Nephron progenitor cell (in vitro differentiated cells): ENCODE data around the gene ASB13.

Source experiments
- DNase-seq: peaks from one replicate; pipeline ENCODE4 v3.0.0; 2021
- H3K27ac Mint-ChIP-seq: 2 replicates; pipeline ENCODE4 v1.8.0; 2021; ENCODE audit warnings: mild to moderate bottlenecking, moderate library complexity, mixed read lengths
- H3K27me3 Mint-ChIP-seq: 2 replicates; pipeline ENCODE4 v1.8.0; 2021; ENCODE audit warnings: mild to moderate bottlenecking, low read depth, mixed read lengths; ENCODE audit not compliant: poor library complexity
- H3K36me3 Mint-ChIP-seq: 2 replicates; pipeline ENCODE4 v1.8.0; 2021; ENCODE audit warnings: low read depth, mixed read lengths
- H3K4me1 Mint-ChIP-seq: 2 replicates; pipeline ENCODE4 v1.8.0; 2021; ENCODE audit warnings: mixed read lengths
- H3K4me3 Mint-ChIP-seq: 2 replicates; pipeline ENCODE4 v1.8.0; 2021; ENCODE audit warnings: mild to moderate bottlenecking, moderate library complexity, mixed read lengths
- H3K9me3 Mint-ChIP-seq: 2 replicates; pipeline ENCODE4 v1.8.0; 2021; ENCODE audit warnings: mild to moderate bottlenecking, moderate library complexity, mixed read lengths
- CTCF ChIP-seq: fragments of 200-600 bp; sonication (generic); IDR thresholded peaks from 2 replicates; pipeline ENCODE4 v1.5.0; 2021; ENCODE audit warnings: antibody characterized with exemption

Gene ASB13

GRCh38 chr10:5666841-5667630, 641 bp upstream of the ASB13 start:
- peaks cover under 1% of the 10 kb centered on the region for H3K9me3 Mint-ChIP-seq
- peaks cover 38% of the 10 kb centered on the region for H3K4me1 Mint-ChIP-seq
- H3K27me3 Mint-ChIP-seq = peaks cover 40% of the 10 kb centered on the region
- TF ChIP-seq CTCF = no peak
- peak overlapping the region; percentile 92 for H3K4me3 Mint-ChIP-seq
- no peaks in the 10 kb centered on the region for H3K36me3 Mint-ChIP-seq
- DNase-seq = no peak
- no peak overlapping the region for H3K27ac Mint-ChIP-seq

- TF ChIP-seq CTCF = no peak
- no peak overlapping the region for H3K27ac Mint-ChIP-seq
Observed at GRCh38 chr10:5665373-5666007, 905 bp downstream of the ASB13 start.

DNA sequence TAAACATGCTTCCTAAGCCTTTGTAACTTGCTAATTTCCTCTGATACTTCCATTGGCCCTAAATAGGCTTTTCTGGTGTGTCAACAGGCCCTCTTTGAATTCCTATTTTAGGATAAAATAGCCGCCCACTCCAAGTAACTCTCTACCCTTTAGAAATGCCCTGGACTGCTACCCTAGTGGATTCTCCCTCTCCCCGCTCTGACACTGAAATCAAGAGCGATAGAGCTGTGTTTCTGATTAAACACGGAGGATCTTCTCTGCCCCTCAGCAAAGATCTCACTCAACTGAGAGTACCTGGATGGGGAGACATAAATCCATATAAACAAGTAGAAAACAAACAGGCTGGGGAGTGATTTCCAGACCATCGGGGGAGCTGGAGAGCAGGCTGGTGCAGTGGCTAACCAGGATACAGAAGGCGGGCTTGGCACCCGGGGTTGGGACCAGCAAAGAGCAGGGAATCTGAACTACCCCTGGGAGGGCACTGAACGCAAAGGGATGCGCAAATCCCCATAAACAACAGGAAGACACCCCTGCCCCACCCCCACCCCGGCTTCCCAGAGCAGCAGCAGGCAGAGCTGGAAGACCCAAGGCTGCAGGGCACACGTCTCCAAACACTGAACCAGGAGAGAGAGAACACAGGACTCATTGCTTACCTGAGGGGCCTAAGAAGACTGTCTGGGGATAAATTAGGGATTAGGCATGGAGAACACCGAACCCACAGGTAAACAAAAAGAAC, 2.5 kb downstream of the ASB13 start:
- Mint-ChIP-seq H3K27ac (peak overlapping the region; percentile 2), H3K4me1 (peaks cover 69% of the 10 kb centered on the region), H3K4me3 (peak overlapping the region; percentile 61), H3K27me3 (peaks cover 20% of the 10 kb centered on the region), H3K9me3 (no peaks in the 10 kb centered on the region), H3K36me3 (no peaks in the 10 kb centered on the region)
- TF ChIP-seq CTCF = no peak
- peak; percentile 33 for DNase-seq

More at GRCh38 chr10:5665373-5666007, 905 bp downstream of the ASB13 start:
- peaks cover 31% of the 10 kb centered on the region for H3K27me3 Mint-ChIP-seq
- no peaks in the 10 kb centered on the region for H3K9me3 Mint-ChIP-seq
- H3K4me1 Mint-ChIP-seq = peaks cover 53% of the 10 kb centered on the region
- peak overlapping the region; percentile 85 for H3K4me3 Mint-ChIP-seq
- DNase-seq = no peak
- no peaks in the 10 kb centered on the region for H3K36me3 Mint-ChIP-seq

DNA sequence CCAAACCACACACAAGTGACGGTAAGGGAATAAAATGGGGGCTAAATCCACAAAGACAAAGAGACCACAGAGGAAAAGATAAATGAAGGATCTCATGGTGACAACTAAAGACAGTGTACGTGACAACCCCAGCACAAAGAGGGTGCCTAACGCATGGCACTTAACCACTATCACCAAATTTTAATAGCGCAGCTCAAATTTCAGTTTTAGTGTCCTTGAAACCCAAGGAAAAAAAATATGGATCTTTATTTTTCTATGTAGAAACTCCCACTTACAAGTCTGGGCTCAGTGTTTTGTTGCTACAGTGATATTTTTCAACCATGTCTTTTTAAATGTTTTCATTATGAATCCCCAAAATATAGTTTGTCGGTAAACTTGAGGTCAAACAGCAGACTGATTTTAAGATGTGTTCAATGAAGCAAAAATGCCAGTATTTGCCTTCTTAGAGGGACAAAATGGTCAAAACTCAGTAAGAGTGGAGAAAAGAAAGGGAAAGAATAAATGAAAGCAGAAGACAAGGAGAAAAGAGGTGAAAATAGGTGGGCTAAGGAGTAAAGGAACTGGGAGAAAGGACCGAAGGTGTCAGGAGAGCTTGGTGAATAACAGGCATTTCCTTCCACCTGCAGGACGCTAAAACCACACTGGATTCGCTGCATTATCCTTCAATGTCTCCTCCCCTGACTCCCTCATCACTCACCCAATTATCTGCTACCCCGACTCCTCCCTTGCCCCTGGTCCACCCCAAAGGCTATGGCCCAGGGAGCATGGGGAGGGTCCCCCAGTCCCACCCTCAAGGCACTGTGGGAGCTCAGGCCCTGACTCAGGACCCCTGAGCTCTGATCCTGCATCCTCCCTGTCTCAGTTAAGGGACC, 3.5 kb downstream of the ASB13 start:
- no peak for DNase-seq
- H3K4me3 Mint-ChIP-seq = no peak overlapping the region
- peak overlapping the region; percentile 8 for H3K27ac Mint-ChIP-seq
- no peaks in the 10 kb centered on the region for H3K36me3 Mint-ChIP-seq
- H3K9me3 Mint-ChIP-seq = no peaks in the 10 kb centered on the region
- no peak for TF ChIP-seq CTCF
- peaks cover 78% of the 10 kb centered on the region for H3K4me1 Mint-ChIP-seq
- peaks cover 12% of the 10 kb centered on the region for H3K27me3 Mint-ChIP-seq

DNA sequence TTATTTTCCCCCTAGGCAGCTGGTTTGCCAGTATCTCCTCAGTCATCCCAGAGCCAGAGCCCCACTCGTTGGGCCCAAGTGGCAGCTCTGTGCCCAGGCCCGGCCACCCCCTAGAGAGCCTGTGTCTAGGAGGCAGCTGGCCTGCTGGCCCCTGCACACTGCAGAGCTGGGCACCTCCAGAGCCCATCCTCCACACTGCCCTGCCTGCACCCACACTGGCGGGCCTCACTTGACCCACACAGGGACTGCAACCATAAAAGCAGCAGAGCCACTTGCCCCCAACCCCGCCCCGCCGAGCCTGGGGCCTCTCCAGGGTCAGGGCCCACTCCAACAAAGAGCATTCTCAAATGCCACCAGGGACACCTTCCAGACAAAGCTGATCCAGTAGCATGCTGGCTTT, 5.4 kb downstream of the ASB13 start:
- Mint-ChIP-seq H3K4me1 (peaks cover 82% of the 10 kb centered on the region), H3K4me3 (no peak overlapping the region), H3K36me3 (no peaks in the 10 kb centered on the region), H3K27me3 (peaks cover 4% of the 10 kb centered on the region), H3K9me3 (no peaks in the 10 kb centered on the region), H3K27ac (no peak overlapping the region)
- no peak for TF ChIP-seq CTCF
- DNase-seq = no peak
